ENCODE data around the gene DICER1. TPM values are rescaled to one million over a fixed set of nuclear protein-coding genes. Genes with fewer than 3 reads are reported as not detected.

The DICER1 gene
- total and polyA plus RNA-seq, 2 experiments from 2014 or later: 21.4 to 59.2 TPM

- H3K36me3 Mint-ChIP-seq (ENCODE audit: low read depth): no peaks in the 10 kb centered on the region; the same call in 2 of the 3 replicates
- H3F3A ChIP-seq (replicated peaks; ENCODE audit: low read depth): no peaks in the 10 kb centered on the region
- no peak overlapping the region for H3K4me2 ChIP-seq
- TF ChIP-seq ZNF331 (CRISPR knock-in tag; IDR thresholded peaks at IDR 0.05; ENCODE audit: low read depth) (no peak), NANOG (IDR thresholded peaks at IDR 0.05; ENCODE audit: borderline replicate concordance) (no peak), JUNB (IDR thresholded peaks at IDR 0.05; ENCODE audit: unreplicated experiment) (no peak), ZNF114 (CRISPR knock-in tag; IDR thresholded peaks at IDR 0.05) (no peak), CTCF (conservative IDR thresholded peaks at IDR 0.05; ENCODE audit: low read depth in 2 of 2) (no peak), STAT1 (IDR thresholded peaks at IDR 0.05; ENCODE audit: unreplicated experiment) (no peak), CREB1 (CRISPR knock-in tag; IDR thresholded peaks at IDR 0.05; ENCODE audit: low read depth) (no peak)
- no peak overlapping the region for H3K27ac ChIP-seq (ENCODE audit: low read depth)
- peaks cover 16% of the 10 kb centered on the region for H3K27me3 Mint-ChIP-seq (ENCODE audit: insufficient read depth, low read depth, poor library complexity)
- no peak for DNase-seq (ENCODE audit: low spot score)
- peak; percentile 63 for ATAC-seq
- H3K9me2 ChIP-seq (ENCODE audit: insufficient read depth): no peaks in the 10 kb centered on the region
- H3K4me3 ChIP-seq: no peak overlapping the region
- H3K79me2 ChIP-seq (replicated peaks; ENCODE audit: insufficient read depth): no peaks in the 10 kb centered on the region
- no peak overlapping the region for H2AFZ ChIP-seq
- no peaks in the 10 kb centered on the region; the same call in 1 of the 3 replicates for H3K9me3 Mint-ChIP-seq
- H3K4me3 Mint-ChIP-seq: no peak overlapping the region
- H3K36me3 ChIP-seq (ENCODE audit: insufficient read depth): no peaks in the 10 kb centered on the region
- H4K20me1 ChIP-seq (replicated peaks; ENCODE audit: insufficient read depth): no peaks in the 10 kb centered on the region
- no peak overlapping the region for H3K27ac Mint-ChIP-seq
- no peaks in the 10 kb centered on the region for H3K27me3 ChIP-seq (ENCODE audit: insufficient read depth)
- H3K4me1 Mint-ChIP-seq: peaks cover 15% of the 10 kb centered on the region
- H3K4me1 ChIP-seq (ENCODE audit: insufficient read depth): no peaks in the 10 kb centered on the region
These were observed 112.1 kb downstream of the DICER1 start for GRCh38 chr14:95045106-95045701.

DNA sequence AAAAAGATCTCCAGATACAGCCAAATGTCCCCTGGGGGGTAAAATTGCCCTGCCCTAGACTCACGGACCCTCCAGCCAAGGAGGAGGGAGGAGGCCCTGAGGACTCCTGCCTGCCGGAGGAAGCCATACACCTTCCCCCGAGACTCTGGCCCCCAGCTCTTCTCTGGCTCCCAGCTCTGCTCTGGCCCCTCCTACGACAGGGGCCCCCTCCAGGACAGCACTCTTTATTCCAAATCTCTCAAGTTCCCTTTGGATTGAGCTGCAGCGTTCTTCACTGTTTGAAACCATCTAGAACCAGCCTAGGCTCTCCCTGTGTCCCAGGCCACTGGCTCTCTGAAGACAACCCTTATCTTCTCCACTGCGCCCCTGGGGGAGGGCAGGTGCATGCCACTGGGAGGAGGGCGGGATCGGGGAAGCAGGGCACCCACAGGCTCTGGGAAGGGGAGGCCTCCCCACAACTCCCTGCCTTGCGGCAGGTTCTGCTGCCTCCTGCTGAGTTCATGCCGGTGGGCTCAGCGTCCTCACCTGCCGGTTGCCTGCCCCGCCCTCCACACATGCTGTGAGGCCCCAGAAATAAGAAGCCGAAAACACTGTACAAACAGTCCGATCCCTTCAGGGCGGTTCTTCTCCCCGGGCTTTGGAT lies 112.7 kb downstream of the DICER1 start:
- no peak overlapping the region for H2AFZ ChIP-seq
- H3K4me1 ChIP-seq (ENCODE audit: insufficient read depth): no peaks in the 10 kb centered on the region
- Mint-ChIP-seq H3K4me3 (no peak overlapping the region), H3K4me1 (peaks cover 15% of the 10 kb centered on the region), H3K27me3 (ENCODE audit: insufficient read depth, low read depth, poor library complexity) (peaks cover 16% of the 10 kb centered on the region), H3K27ac (no peak overlapping the region), H3K9me3 (no peaks in the 10 kb centered on the region; the same call in 2 of the 3 replicates), H3K36me3 (ENCODE audit: low read depth) (no peaks in the 10 kb centered on the region; the same call in 2 of the 3 replicates)
- peak; percentile 27 for DNase-seq (ENCODE audit: low spot score)
- H4K20me1 ChIP-seq (replicated peaks; ENCODE audit: insufficient read depth): no peaks in the 10 kb centered on the region
- no peak overlapping the region for H3K4me3 ChIP-seq
- no peak overlapping the region for H3K4me2 ChIP-seq
- no peaks in the 10 kb centered on the region for H3K36me3 ChIP-seq (ENCODE audit: insufficient read depth)
- ATAC-seq: peak; percentile 72
- H3K79me2 ChIP-seq (replicated peaks; ENCODE audit: insufficient read depth): no peaks in the 10 kb centered on the region
- H3F3A ChIP-seq (replicated peaks; ENCODE audit: low read depth): no peaks in the 10 kb centered on the region
- H3K27ac ChIP-seq (ENCODE audit: low read depth): no peak overlapping the region
- H3K9me2 ChIP-seq (ENCODE audit: insufficient read depth): no peaks in the 10 kb centered on the region
- no peaks in the 10 kb centered on the region for H3K27me3 ChIP-seq (ENCODE audit: insufficient read depth)
- no peak for TF ChIP-seq REST (IDR thresholded peaks at IDR 0.05; ENCODE audit: unreplicated experiment)
- no peak for TF ChIP-seq ZNF114 (CRISPR knock-in tag; IDR thresholded peaks at IDR 0.05)
- TF ChIP-seq, protein P1, sequence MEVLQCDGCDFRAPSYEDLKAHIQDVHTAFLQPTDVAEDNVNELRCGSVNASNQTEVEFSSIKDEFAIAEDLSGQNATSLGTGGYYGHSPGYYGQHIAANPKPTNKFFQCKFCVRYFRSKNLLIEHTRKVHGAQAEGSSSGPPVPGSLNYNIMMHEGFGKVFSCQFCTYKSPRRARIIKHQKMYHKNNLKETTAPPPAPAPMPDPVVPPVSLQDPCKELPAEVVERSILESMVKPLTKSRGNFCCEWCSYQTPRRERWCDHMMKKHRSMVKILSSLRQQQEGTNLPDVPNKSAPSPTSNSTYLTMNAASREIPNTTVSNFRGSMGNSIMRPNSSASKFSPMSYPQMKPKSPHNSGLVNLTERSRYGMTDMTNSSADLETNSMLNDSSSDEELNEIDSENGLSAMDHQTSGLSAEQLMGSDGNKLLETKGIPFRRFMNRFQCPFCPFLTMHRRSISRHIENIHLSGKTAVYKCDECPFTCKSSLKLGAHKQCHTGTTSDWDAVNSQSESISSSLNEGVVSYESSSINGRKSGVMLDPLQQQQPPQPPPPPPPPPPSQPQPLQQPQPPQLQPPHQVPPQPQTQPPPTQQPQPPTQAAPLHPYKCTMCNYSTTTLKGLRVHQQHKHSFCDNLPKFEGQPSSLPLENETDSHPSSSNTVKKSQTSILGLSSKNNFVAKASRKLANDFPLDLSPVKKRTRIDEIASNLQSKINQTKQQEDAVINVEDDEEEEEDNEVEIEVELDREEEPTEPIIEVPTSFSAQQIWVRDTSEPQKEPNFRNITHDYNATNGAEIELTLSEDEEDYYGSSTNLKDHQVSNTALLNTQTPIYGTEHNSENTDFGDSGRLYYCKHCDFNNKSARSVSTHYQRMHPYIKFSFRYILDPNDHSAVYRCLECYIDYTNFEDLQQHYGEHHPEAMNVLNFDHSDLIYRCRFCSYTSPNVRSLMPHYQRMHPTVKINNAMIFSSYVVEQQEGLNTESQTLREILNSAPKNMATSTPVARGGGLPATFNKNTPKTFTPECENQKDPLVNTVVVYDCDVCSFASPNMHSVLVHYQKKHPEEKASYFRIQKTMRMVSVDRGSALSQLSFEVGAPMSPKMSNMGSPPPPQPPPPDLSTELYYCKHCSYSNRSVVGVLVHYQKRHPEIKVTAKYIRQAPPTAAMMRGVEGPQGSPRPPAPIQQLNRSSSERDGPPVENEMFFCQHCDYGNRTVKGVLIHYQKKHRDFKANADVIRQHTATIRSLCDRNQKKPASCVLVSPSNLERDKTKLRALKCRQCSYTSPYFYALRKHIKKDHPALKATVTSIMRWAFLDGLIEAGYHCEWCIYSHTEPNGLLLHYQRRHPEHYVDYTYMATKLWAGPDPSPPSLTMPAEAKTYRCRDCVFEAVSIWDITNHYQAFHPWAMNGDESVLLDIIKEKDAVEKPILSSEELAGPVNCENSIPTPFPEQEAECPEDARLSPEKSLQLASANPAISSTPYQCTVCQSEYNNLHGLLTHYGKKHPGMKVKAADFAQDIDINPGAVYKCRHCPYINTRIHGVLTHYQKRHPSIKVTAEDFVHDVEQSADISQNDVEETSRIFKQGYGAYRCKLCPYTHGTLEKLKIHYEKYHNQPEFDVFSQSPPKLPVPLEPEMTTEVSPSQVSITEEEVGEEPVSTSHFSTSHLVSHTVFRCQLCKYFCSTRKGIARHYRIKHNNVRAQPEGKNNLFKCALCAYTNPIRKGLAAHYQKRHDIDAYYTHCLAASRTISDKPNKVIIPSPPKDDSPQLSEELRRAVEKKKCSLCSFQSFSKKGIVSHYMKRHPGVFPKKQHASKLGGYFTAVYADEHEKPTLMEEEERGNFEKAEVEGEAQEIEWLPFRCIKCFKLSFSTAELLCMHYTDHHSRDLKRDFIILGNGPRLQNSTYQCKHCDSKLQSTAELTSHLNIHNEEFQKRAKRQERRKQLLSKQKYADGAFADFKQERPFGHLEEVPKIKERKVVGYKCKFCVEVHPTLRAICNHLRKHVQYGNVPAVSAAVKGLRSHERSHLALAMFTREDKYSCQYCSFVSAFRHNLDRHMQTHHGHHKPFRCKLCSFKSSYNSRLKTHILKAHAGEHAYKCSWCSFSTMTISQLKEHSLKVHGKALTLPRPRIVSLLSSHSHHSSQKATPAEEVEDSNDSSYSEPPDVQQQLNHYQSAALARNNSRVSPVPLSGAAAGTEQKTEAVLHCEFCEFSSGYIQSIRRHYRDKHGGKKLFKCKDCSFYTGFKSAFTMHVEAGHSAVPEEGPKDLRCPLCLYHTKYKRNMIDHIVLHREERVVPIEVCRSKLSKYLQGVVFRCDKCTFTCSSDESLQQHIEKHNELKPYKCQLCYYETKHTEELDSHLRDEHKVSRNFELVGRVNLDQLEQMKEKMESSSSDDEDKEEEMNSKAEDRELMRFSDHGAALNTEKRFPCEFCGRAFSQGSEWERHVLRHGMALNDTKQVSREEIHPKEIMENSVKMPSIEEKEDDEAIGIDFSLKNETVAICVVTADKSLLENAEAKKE (CRISPR knock-in tag; IDR thresholded peaks at IDR 0.05): no peak
